ENCODE measurements around the gene SLC24A2.

The SLC24A2 gene

DNA sequence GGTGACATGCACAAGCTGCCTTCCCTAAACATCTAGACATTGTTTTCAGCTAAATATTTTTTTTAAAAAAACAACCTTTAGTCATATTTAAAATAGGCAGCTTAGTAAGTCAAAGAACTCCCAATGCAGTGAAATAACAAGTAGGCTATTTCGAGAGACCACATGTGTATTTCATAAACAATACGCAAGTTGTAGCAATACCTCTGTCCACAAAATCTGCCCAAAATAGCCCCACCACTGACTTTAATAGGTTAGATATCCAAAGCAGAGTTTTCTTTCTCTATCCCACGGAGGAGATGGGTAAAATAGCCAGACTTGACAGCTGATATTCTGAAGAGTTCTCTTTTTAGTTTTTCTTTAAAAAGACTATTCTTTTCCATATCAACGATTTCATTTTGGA, 1.2 kb downstream of the SLC24A2 start:
- H2BK5ac ChIP-seq (ENCODE audit: low read depth, low read length, poor library complexity, severe bottlenecking): no peak overlapping the region
- H3K4me3 ChIP-seq (ENCODE audit: insufficient read depth in 1 of 2, low read depth in 1 of 2, low read length in 2 of 2): peak overlapping the region in 1 of 2 experiments; percentile 55
- peaks cover 0 to 3% of the 10 kb centered on the region in 2 experiments for H3K36me3 ChIP-seq (ENCODE audit: control insufficient read depth in 1 of 2, insufficient read depth in 2 of 2, low read depth in 1 of 2, low read length in 2 of 2)
- no peak overlapping the region for H3K18ac ChIP-seq (ENCODE audit: low read depth in 1 of 2, low read length in 2 of 2)
- H3K27ac ChIP-seq (ENCODE audit: low read length, poor library complexity, severe bottlenecking): no peak overlapping the region
- no peak overlapping the region for H2BK15ac ChIP-seq (ENCODE audit: low read depth, poor library complexity, severe bottlenecking)
- peaks cover 14% of the 10 kb centered on the region for H3K9me3 ChIP-seq (ENCODE audit: control insufficient read depth, low read length)
- H3K9ac ChIP-seq (ENCODE audit: low read length): peak overlapping the region; percentile 30
- no peaks in the 10 kb centered on the region for H3K79me1 ChIP-seq (replicated peaks; ENCODE audit: low read length, poor library complexity, severe bottlenecking)
- no peak overlapping the region for H2BK120ac ChIP-seq (ENCODE audit: low read depth, low read length)
- DNase-seq: no peak
- peaks cover 9% of the 10 kb centered on the region for H3K4me1 ChIP-seq (ENCODE audit: control insufficient read depth, insufficient read depth, low read depth, low read length)
- H4K8ac ChIP-seq (ENCODE audit: low read length): no peak overlapping the region
- no peak overlapping the region for H4K91ac ChIP-seq (ENCODE audit: low read length)
- H2BK12ac ChIP-seq (ENCODE audit: low read length in 2 of 2): no peak overlapping the region
- no peak overlapping the region for H3K23ac ChIP-seq (ENCODE audit: low read length in 2 of 2)
- H2AFZ ChIP-seq (ENCODE audit: low read depth, low read length): no peak overlapping the region
- H3K4me2 ChIP-seq (ENCODE audit: low read length, poor library complexity, severe bottlenecking): no peak overlapping the region
- no peak overlapping the region for H3K4ac ChIP-seq (ENCODE audit: low read depth in 1 of 2, low read length in 2 of 2)
- peaks cover 29 to 39% of the 10 kb centered on the region in 2 experiments for H3K27me3 ChIP-seq (ENCODE audit: control insufficient read depth in 1 of 2, insufficient read depth in 1 of 2, low read length in 2 of 2)
- WGBS: 33% methylated on average over 2 of the region's 4 CpGs
- no peak overlapping the region for H3K14ac ChIP-seq (ENCODE audit: low read length in 2 of 2)
- H2AK5ac ChIP-seq (ENCODE audit: low read length, severe bottlenecking): no peak overlapping the region

DNA sequence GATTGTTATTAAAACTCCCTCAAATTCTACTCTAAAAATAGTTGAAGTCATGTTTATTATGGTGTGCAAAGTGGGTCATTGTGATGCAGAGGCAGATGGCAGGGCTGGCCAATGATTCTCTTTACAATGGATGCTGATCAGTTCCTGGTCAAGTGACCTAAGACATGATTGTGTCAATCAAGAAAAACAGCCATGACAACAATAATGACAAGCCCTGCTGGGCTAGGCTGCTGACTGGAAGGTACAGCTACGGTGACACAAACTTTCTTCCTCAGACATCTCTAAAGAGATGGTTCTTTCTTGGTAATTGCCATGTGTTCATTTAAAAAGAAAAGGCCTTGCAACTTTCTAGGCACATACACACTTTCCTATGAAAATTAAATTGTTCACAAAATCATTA, 3.6 kb downstream of the SLC24A2 start:
- H3K18ac ChIP-seq (ENCODE audit: low read depth in 1 of 2, low read length in 2 of 2): no peak overlapping the region
- no peaks in the 10 kb centered on the region for H3K79me1 ChIP-seq (replicated peaks; ENCODE audit: low read length, poor library complexity, severe bottlenecking)
- H4K8ac ChIP-seq (ENCODE audit: low read length): no peak overlapping the region
- peaks cover 29% of the 10 kb centered on the region in 2 experiments for H3K27me3 ChIP-seq (ENCODE audit: control insufficient read depth in 1 of 2, insufficient read depth in 1 of 2, low read length in 2 of 2)
- H3K4me2 ChIP-seq (ENCODE audit: low read length, poor library complexity, severe bottlenecking): no peak overlapping the region
- H3K9ac ChIP-seq (ENCODE audit: low read length): no peak overlapping the region
- H3K23ac ChIP-seq (ENCODE audit: low read length in 2 of 2): no peak overlapping the region
- no peak overlapping the region for H3K4me3 ChIP-seq (ENCODE audit: insufficient read depth in 1 of 2, low read depth in 1 of 2, low read length in 2 of 2)
- H2BK5ac ChIP-seq (ENCODE audit: low read depth, low read length, poor library complexity, severe bottlenecking): no peak overlapping the region
- peaks cover 9% of the 10 kb centered on the region for H3K4me1 ChIP-seq (ENCODE audit: control insufficient read depth, insufficient read depth, low read depth, low read length)
- H2AFZ ChIP-seq (ENCODE audit: low read depth, low read length): no peak overlapping the region
- no peak overlapping the region for H3K27ac ChIP-seq (ENCODE audit: low read length, poor library complexity, severe bottlenecking)
- WGBS: no CpG with 5 or more reads among the region's 1 CpG
- H2BK12ac ChIP-seq (ENCODE audit: low read length in 2 of 2): no peak overlapping the region
- peaks cover 0 to 3% of the 10 kb centered on the region in 2 experiments for H3K36me3 ChIP-seq (ENCODE audit: control insufficient read depth in 1 of 2, insufficient read depth in 2 of 2, low read depth in 1 of 2, low read length in 2 of 2)
- no peak overlapping the region for H2BK15ac ChIP-seq (ENCODE audit: low read depth, poor library complexity, severe bottlenecking)
- no peak overlapping the region for H3K14ac ChIP-seq (ENCODE audit: low read length in 2 of 2)
- no peak overlapping the region for H2BK120ac ChIP-seq (ENCODE audit: low read depth, low read length)
- DNase-seq: no peak
- H4K91ac ChIP-seq (ENCODE audit: low read length): no peak overlapping the region
- H2AK5ac ChIP-seq (ENCODE audit: low read length, severe bottlenecking): no peak overlapping the region
- H3K4ac ChIP-seq (ENCODE audit: low read depth in 1 of 2, low read length in 2 of 2): no peak overlapping the region
- peaks cover under 1% of the 10 kb centered on the region for H3K9me3 ChIP-seq (ENCODE audit: control insufficient read depth, low read length)

DNA sequence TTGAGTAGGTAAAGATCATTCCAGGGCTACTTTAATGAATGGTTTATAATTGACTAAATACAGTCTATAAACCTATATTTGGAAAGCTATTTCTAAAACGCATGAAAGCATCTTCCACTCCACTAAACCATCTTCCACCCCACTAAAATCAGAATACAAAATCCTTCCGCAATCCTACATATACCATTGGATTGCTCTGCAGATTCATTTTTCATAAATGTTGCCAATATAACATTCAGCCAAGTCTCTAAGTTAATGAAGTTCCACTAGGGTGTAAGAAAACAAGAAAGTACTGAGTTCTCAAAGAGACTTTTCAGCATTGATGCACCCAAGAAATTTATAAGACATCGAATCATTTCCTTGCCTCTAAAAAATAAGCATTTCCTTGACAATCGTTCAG, 4.7 kb downstream of the SLC24A2 start:
- Histone ChIP-seq H3K9me3 (ENCODE audit: control insufficient read depth, low read length) (no peaks in the 10 kb centered on the region), H3K27ac (ENCODE audit: low read length, poor library complexity, severe bottlenecking) (no peak overlapping the region), H3K36me3 (ENCODE audit: control insufficient read depth in 1 of 2, insufficient read depth in 2 of 2, low read depth in 1 of 2, low read length in 2 of 2) (peaks cover 0 to 3% of the 10 kb centered on the region in 2 experiments), H3K9ac (ENCODE audit: low read length) (no peak overlapping the region), H3K4me3 (ENCODE audit: insufficient read depth in 1 of 2, low read depth in 1 of 2, low read length in 2 of 2) (no peak overlapping the region), H3K4ac (ENCODE audit: low read depth in 1 of 2, low read length in 2 of 2) (no peak overlapping the region), H3K79me1 (replicated peaks; ENCODE audit: low read length, poor library complexity, severe bottlenecking) (no peaks in the 10 kb centered on the region), H3K4me2 (ENCODE audit: low read length, poor library complexity, severe bottlenecking) (no peak overlapping the region), H4K91ac (ENCODE audit: low read length) (no peak overlapping the region), H2BK120ac (ENCODE audit: low read depth, low read length) (no peak overlapping the region), H2BK12ac (ENCODE audit: low read length in 2 of 2) (no peak overlapping the region), H3K18ac (ENCODE audit: low read depth in 1 of 2, low read length in 2 of 2) (no peak overlapping the region), H2BK5ac (ENCODE audit: low read depth, low read length, poor library complexity, severe bottlenecking) (no peak overlapping the region), H3K14ac (ENCODE audit: low read length in 2 of 2) (no peak overlapping the region), H3K4me1 (ENCODE audit: control insufficient read depth, insufficient read depth, low read depth, low read length) (peaks cover 9% of the 10 kb centered on the region), H2AFZ (ENCODE audit: low read depth, low read length) (no peak overlapping the region), H4K8ac (ENCODE audit: low read length) (no peak overlapping the region), H3K23ac (ENCODE audit: low read length in 2 of 2) (no peak overlapping the region), H2BK15ac (ENCODE audit: low read depth, poor library complexity, severe bottlenecking) (no peak overlapping the region), H3K27me3 (ENCODE audit: control insufficient read depth in 1 of 2, insufficient read depth in 1 of 2, low read length in 2 of 2) (peaks cover 18 to 20% of the 10 kb centered on the region in 2 experiments), H2AK5ac (ENCODE audit: low read length, severe bottlenecking) (no peak overlapping the region)
- DNase-seq: no peak
- 70% methylated on average over 4 of the region's 4 CpGs for WGBS

DNA sequence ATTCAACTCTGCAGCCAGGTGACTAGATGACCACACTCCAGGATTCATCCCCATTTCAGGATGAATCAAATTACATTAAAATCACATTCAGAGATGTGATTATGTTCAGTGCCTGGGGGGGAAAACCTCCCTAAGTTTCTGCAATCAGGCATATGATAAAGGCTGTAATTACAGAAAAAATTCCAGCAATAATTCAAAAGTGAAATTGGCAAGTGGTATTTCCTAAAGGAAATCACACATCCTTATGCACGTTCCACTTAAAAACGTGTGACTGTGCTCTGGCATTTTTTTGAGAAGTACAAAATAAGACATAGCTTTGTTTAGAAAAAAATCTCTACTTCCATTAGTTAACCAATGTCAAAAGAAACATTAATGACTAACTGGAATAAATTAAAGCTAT, 5.3 kb downstream of the SLC24A2 start:
- Histone ChIP-seq H3K18ac (ENCODE audit: low read depth in 1 of 2, low read length in 2 of 2) (no peak overlapping the region), H2BK15ac (ENCODE audit: low read depth, poor library complexity, severe bottlenecking) (no peak overlapping the region), H3K27ac (ENCODE audit: low read length, poor library complexity, severe bottlenecking) (no peak overlapping the region), H3K9ac (ENCODE audit: low read length) (no peak overlapping the region), H3K79me1 (replicated peaks; ENCODE audit: low read length, poor library complexity, severe bottlenecking) (no peaks in the 10 kb centered on the region), H3K4me2 (ENCODE audit: low read length, poor library complexity, severe bottlenecking) (no peak overlapping the region), H2AK5ac (ENCODE audit: low read length, severe bottlenecking) (no peak overlapping the region), H2AFZ (ENCODE audit: low read depth, low read length) (no peak overlapping the region), H3K36me3 (ENCODE audit: control insufficient read depth in 1 of 2, insufficient read depth in 2 of 2, low read depth in 1 of 2, low read length in 2 of 2) (peaks cover 0 to under 1% of the 10 kb centered on the region in 2 experiments), H3K27me3 (ENCODE audit: control insufficient read depth in 1 of 2, insufficient read depth in 1 of 2, low read length in 2 of 2) (peaks cover 13 to 16% of the 10 kb centered on the region in 2 experiments), H3K4me1 (ENCODE audit: control insufficient read depth, insufficient read depth, low read depth, low read length) (peaks cover 5% of the 10 kb centered on the region), H3K9me3 (ENCODE audit: control insufficient read depth, low read length) (no peaks in the 10 kb centered on the region), H3K4me3 (ENCODE audit: insufficient read depth in 1 of 2, low read depth in 1 of 2, low read length in 2 of 2) (no peak overlapping the region), H3K4ac (ENCODE audit: low read depth in 1 of 2, low read length in 2 of 2) (no peak overlapping the region), H3K14ac (ENCODE audit: low read length in 2 of 2) (no peak overlapping the region), H4K91ac (ENCODE audit: low read length) (no peak overlapping the region), H4K8ac (ENCODE audit: low read length) (no peak overlapping the region), H2BK120ac (ENCODE audit: low read depth, low read length) (no peak overlapping the region), H3K23ac (ENCODE audit: low read length in 2 of 2) (no peak overlapping the region), H2BK5ac (ENCODE audit: low read depth, low read length, poor library complexity, severe bottlenecking) (no peak overlapping the region), H2BK12ac (ENCODE audit: low read length in 2 of 2) (no peak overlapping the region)
- no CpG with 5 or more reads among the region's 2 CpGs for WGBS
- no peak for DNase-seq

Data from mesenchymal stem cell (in vitro differentiated cells and primary cell).